K562 (cell line): ENCODE data around the gene COL8A2. TPM values are rescaled to one million over a fixed set of nuclear protein-coding genes. Genes with fewer than 3 reads are reported as not detected.
A peak's percentile ranks its signal among the peaks of the same experiment; 100 is the strongest.

Experiments used
- ATAC-seq: fragments of 200-7000 bp; cut with Tn5 transposase; 3 replicates; pipeline ENCODE4 v1.9.1; 2020; ENCODE audit warnings: moderate library complexity
- BruUV-seq: library from RNA; stranded (reverse); fragments of 400-500 nt; replicated peaks from 2 replicates; lab custom pipeline; 2021; lab: Mats Ljungman, UMichigan
- CTCF ChIA-PET: fragments of 300-600 bp; formaldehyde crosslinking; extraction: SDS; loops from one replicate; lab custom pipeline; 2021; ENCODE audit warnings: low intra/inter-chr PET ratio; lab: Yijun Ruan, JAX
- POLR2A ChIA-PET: fragments of 300-600, 350-650 bp; sonication (Branson Sonifier 250); formaldehyde crosslinking; extraction: SDS; loops from one replicate; lab custom pipeline; 2021; ENCODE audit warnings: antibody characterized with exemption, inconsistent platforms; lab: Yijun Ruan, JAX
- DNase-seq, 4 experiments: peaks; one replicate each; pipeline versions ENCODE4 v3.0.0 to v3.0.0-alpha.2; 2011 to 2018; ENCODE audit warnings: low spot score in 3 of 4, mixed read lengths in 3 of 4; ENCODE audit errors: extremely low read depth in 1 of 4
- FAIRE-seq: peaks from 2 replicates; lab custom pipeline; 2011; peaks lifted over from hg19 to GRCh38; lab: Jason Lieb, UNC
- H2AFZ ChIP-seq: 2 replicates; pipeline ENCODE4 v1.6.0; 2011; ENCODE audit warnings: low read depth, low read length, control low read depth, inconsistent platforms
- H3K27ac ChIP-seq: fragments of 200-600 bp; 3 replicates; pipeline ENCODE4 v1.8.0; 2011; ENCODE audit warnings: low read depth, mild to moderate bottlenecking, control low read depth, inconsistent platforms, low read length, moderate library complexity, mixed read lengths; ENCODE audit errors: extremely low read depth
- H3K27me3 ChIP-seq, 2 experiments: fragments of 300-600 bp in 1 of 2; 2 replicates in 1 of 2; 3 replicates in 1 of 2; pipeline versions ENCODE4 v1.6.0 to v1.8.0; 2011; ENCODE audit warnings: inconsistent platforms in 2 of 2, low read length in 2 of 2, mild to moderate bottlenecking in 1 of 2, mixed read lengths in 1 of 2, moderate library complexity in 1 of 2; ENCODE audit not compliant: control insufficient read depth in 2 of 2, insufficient read depth in 2 of 2
- H3K36me3 ChIP-seq: fragments of 300-600 bp; 3 replicates; pipeline ENCODE4 v1.8.0; 2011; ENCODE audit warnings: mild to moderate bottlenecking, low read length, inconsistent platforms; ENCODE audit not compliant: control insufficient read depth, insufficient read depth
- H3K4me1 ChIP-seq, 2 experiments: fragments of 200-600 bp in 1 of 2; replicated peaks in 1 of 2; 2 replicates in 1 of 2; 3 replicates in 1 of 2; pipeline versions ENCODE4 v1.5.1 to v1.8.0; 2011; ENCODE audit warnings: inconsistent platforms in 2 of 2, low read length in 2 of 2, mild to moderate bottlenecking in 1 of 2, mixed read lengths in 1 of 2, moderate library complexity in 1 of 2; ENCODE audit not compliant: control insufficient read depth in 2 of 2, insufficient read depth in 2 of 2
- H3K4me2 ChIP-seq: 2 replicates; pipeline ENCODE4 v1.6.1; 2011; ENCODE audit warnings: low read length, control low read depth, inconsistent platforms, mixed read lengths; ENCODE audit not compliant: insufficient read depth
- H3K4me3 ChIP-seq: fragments of 200-600 bp; sonication (generic), shearing (Covaris generic); 2 replicates; pipeline ENCODE4 v1.5.1; 2016; ENCODE audit warnings: control low read depth, inconsistent platforms
- H3K79me2 ChIP-seq: fragments of 200-600 bp; 3 replicates; pipeline ENCODE4 v1.8.0; 2011; ENCODE audit warnings: low read length, inconsistent platforms; ENCODE audit not compliant: control insufficient read depth, insufficient read depth
- H3K9ac ChIP-seq, 2 experiments: 2 replicates each; pipeline versions ENCODE4 v1.6.0 to v1.6.1; 2011; ENCODE audit warnings: low read depth in 2 of 2, low read length in 2 of 2, control low read depth in 1 of 2, inconsistent platforms in 1 of 2, mild to moderate bottlenecking in 1 of 2, mixed read lengths in 1 of 2; ENCODE audit not compliant: insufficient read depth in 1 of 2
- H3K9me1 ChIP-seq: one replicate; pipeline ENCODE4 v1.6.0; 2011; ENCODE audit warnings: inconsistent platforms, mild to moderate bottlenecking, low read length, moderate library complexity; ENCODE audit not compliant: control insufficient read depth, insufficient read depth
- H3K9me3 ChIP-seq: replicated peaks from 2 replicates; pipeline ENCODE4 v1.5.1; 2011; ENCODE audit warnings: low read depth, low read length, inconsistent platforms; ENCODE audit not compliant: control insufficient read depth, insufficient read depth
- H4K20me1 ChIP-seq: replicated peaks from 2 replicates; pipeline ENCODE4 v1.6.1; 2011; ENCODE audit warnings: low read length, inconsistent platforms, mixed read lengths; ENCODE audit not compliant: control insufficient read depth, insufficient read depth
- BCOR ChIP-seq: fragments of 450-650 bp; IDR thresholded peaks from 2 replicates; pipeline ENCODE4 v1.6.1; 2016
- HINFP ChIP-seq: fragments of 450-650 bp; conservative IDR thresholded peaks from 2 replicates; pipeline ENCODE4 v1.6.1; 2016; ENCODE audit warnings: missing genetic modification characterization, low read depth, mild to moderate bottlenecking, control low read depth, missing compliant biosample characterization
- HLTF ChIP-seq: fragments of 450-650 bp; IDR thresholded peaks from 2 replicates; pipeline ENCODE4 v1.6.1; 2016
- KDM1A ChIP-seq, 2 experiments: fragments of 450-650 bp; IDR thresholded peaks; 2 replicates each; pipeline ENCODE4 v1.6.1; 2016; ENCODE audit warnings: mild to moderate bottlenecking in 2 of 2
- RBM25 ChIP-seq: fragments of 200-400 bp; formaldehyde crosslinking; IDR thresholded peaks from 2 replicates; pipeline ENCODE4 v1.6.1; 2018; ENCODE audit warnings: low read length, low read depth, moderate library complexity; ENCODE audit not compliant: severe bottlenecking
- SMARCA5 ChIP-seq: fragments of 450-650 bp; IDR thresholded peaks from 2 replicates; pipeline ENCODE4 v1.6.1; 2016
- SUPT5H ChIP-seq: fragments of 450-650 bp; IDR thresholded peaks from 2 replicates; pipeline ENCODE4 v1.6.1; 2016
- TAF1 ChIP-seq: IDR thresholded peaks from 2 replicates; pipeline ENCODE4 v1.6.1; 2011; ENCODE audit warnings: mild to moderate bottlenecking, low read length, moderate library complexity; ENCODE audit not compliant: insufficient read depth, control insufficient read depth, severe bottlenecking; ENCODE audit errors: extremely low read depth
- TOE1 ChIP-seq, 2 experiments: fragments of 450-650 bp in 1 of 2; sonication (generic) in 1 of 2; formaldehyde crosslinking in 1 of 2; IDR thresholded peaks; 2 replicates each; pipeline versions ENCODE4 v1.7.1 to v1.8.0; 2016 to 2022; ENCODE audit warnings: borderline replicate concordance in 2 of 2, mild to moderate bottlenecking in 2 of 2, antibody characterized with exemption in 1 of 2, inconsistent platforms in 1 of 2, low read depth in 1 of 2, missing genetic modification reagents in 1 of 2, moderate library complexity in 1 of 2
- ZKSCAN1 ChIP-seq: fragments of 150-350 bp; IDR thresholded peaks from 2 replicates; pipeline ENCODE4 v1.6.1; 2016; ENCODE audit warnings: low read depth, low read length
- WGBS: fragments of 100-300 bp; shearing (Covaris generic); methylation state at CpG from one replicate; pipeline ENCODE4 v1.1.6; 2016; ENCODE audit warnings: low coverage, mixed read lengths; ENCODE audit not compliant: insufficient coverage; ENCODE audit errors: missing lambda C conversion rate; 5-methylcytosine and 5-hydroxymethylcytosine counted together
- in situ Hi-C: fragments of 300-500 bp; cut with MboI; formaldehyde crosslinking; loops from 4 replicates; pipeline ENCODE4 v1.15.0; 2018; ENCODE audit warnings: inconsistent platforms, mixed read lengths
- intact Hi-C: fragments of 100-400 bp; cut with micrococcal nuclease; formaldehyde crosslinking; loops from 2 replicates; pipeline ENCODE4 v1.14.2; 2022
- polyA plus RNA-seq, 8 experiments: library from polyadenylated mRNA; depleted of rRNA in 4 of 8; stranded (reverse) in 5 of 8; unstranded in 3 of 8; fragments of >200 nt; fragmentation: Nextera tagmentation in 2 of 8; fragmentation: Illumina TruSeq in 1 of 8; extraction: Ambion mirVana in 2 of 8; extraction: Trizol in 1 of 8; gene quantifications; 2 replicates each; pipeline versions ENCODE4 v1.2.1 to v1.2.3, GENCODE V29; 2011 to 2014; ENCODE audit warnings: inconsistent platforms in 1 of 8, missing spikeins in 1 of 8
- total RNA-seq, 7 experiments: library from RNA; depleted of rRNA in 6 of 7; stranded (reverse); fragments of >200 nt in 6 of 7; fragmentation: Illumina TruSeq in 2 of 7; extraction: Trizol in 2 of 7; gene quantifications; 2 replicates each; pipeline versions ENCODE4 v1.2.1 to v1.2.3, GENCODE V29; 2011 to 2021; ENCODE audit warnings: low replicate concordance in 1 of 7

The COL8A2 gene
- total and polyA plus RNA-seq, 9 of the 15 experiments (the other 6 are each of a cell fraction or from before 2014, with no cell fraction given), result 0.03 to 0.14 (median 0.04) TPM; not detected in 5

GRCh38 chr1:36164361-36164760 lies 39.3 kb upstream of the COL8A2 start:
- H3K9me3 ChIP-seq, result no peaks in the 10 kb centered on the region
- H3K27ac ChIP-seq, result no peak overlapping the region
- H3K9ac ChIP-seq, result no peak overlapping the region
- CTCF ChIA-PET, result no interaction called here
- H4K20me1 ChIP-seq, result no peaks in the 10 kb centered on the region; the same call in 1 of the 2 replicates
- POLR2A ChIA-PET, result interaction anchor here (0.6 to 0.9 kb wide), 2 partner anchors 15 to 508 kb away, joined by 3 to 4 read pairs; no protein-coding TSS in a partner anchor
- in situ Hi-C loops, result no loop called here
- no peaks in the 10 kb centered on the region for H3K27me3 ChIP-seq
- no peak for FAIRE-seq
- H3K4me3 ChIP-seq, result no peak overlapping the region
- intact Hi-C loops, result no loop called here
- no peak for TF ChIP-seq ZKSCAN1
- no peak for TF ChIP-seq HLTF
- peak; percentile 17 to 21; a peak in 1 of 4 replicates for TF ChIP-seq KDM1A (IDR thresholded peaks at IDR 0.05)
- 0 out of 2 replicates have a peak, but pooled peaks have one; percentile 16 for TF ChIP-seq SUPT5H
- TF ChIP-seq BCOR, result peak; percentile 71
- TF ChIP-seq TOE1 (IDR thresholded peaks at IDR 0.05; ENCODE audit: borderline replicate concordance), result no peak
- peak; percentile 34; the same call in 1 of the 2 replicates for TF ChIP-seq TOE1 (CRISPR knock-in tag; IDR thresholded peaks at IDR 0.05; ENCODE audit: borderline replicate concordance, low read depth)
- peak; percentile 78 for TF ChIP-seq SMARCA5
- no peak for TF ChIP-seq HINFP (tag)
- no peak for TF ChIP-seq TAF1
- TF ChIP-seq RBM25, result peak; percentile 82
- TF ChIP-seq, all 486 proteins: peak for 6
- peaks cover 6% of the 10 kb centered on the region for H3K9me1 ChIP-seq
- H3K36me3 ChIP-seq, result peaks cover 50% of the 10 kb centered on the region
- BruUV-seq, result no TSS peak
- no peak overlapping the region for H3K4me2 ChIP-seq
- ATAC-seq (no peak), DNase-seq (no peak)
- H3K4me1 ChIP-seq, result peaks cover 30 to 31% of the 10 kb centered on the region in 2 experiments
- H2AFZ ChIP-seq, result no peak overlapping the region
- WGBS, result 83% methylated on average over 2 of the region's 2 CpGs
- peaks cover 80% of the 10 kb centered on the region for H3K79me2 ChIP-seq
